GM06990 (cell line): ENCODE measurements around the gene TBC1D13.
"Not testable (repeated sequence)": the region's sequence is repeated elsewhere in the genome, so short reads cannot be mapped to it uniquely, and the experiment has no call there.

Source experiments
- DNase-seq: peaks from one replicate; pipeline ENCODE4 v3.0.0-alpha.2; 2011; ENCODE audit not compliant: insufficient read length; ENCODE audit errors: extremely low read depth
- H3K27me3 ChIP-seq: replicated peaks from 2 replicates; pipeline ENCODE4 v1.6.0; 2011; ENCODE audit warnings: low read length; ENCODE audit not compliant: control insufficient read depth, insufficient read depth
- H3K36me3 ChIP-seq: 2 replicates; pipeline ENCODE4 v1.5.1; 2011; ENCODE audit warnings: low read length; ENCODE audit not compliant: control insufficient read depth, insufficient read depth
- H3K4me3 ChIP-seq: replicated peaks from 2 replicates; pipeline ENCODE4 v1.5.1; 2011; ENCODE audit warnings: low read depth, mild to moderate bottlenecking, control low read depth, low read length
- TF ChIP-seq, protein P1 (sequence below): IDR thresholded peaks from 2 replicates; pipeline ENCODE4 v1.5.1; 2011; ENCODE audit warnings: low read length, control low read depth, mild to moderate bottlenecking, inconsistent platforms; ENCODE audit not compliant: insufficient read depth, poor library complexity, severe bottlenecking

TBC1D13 gene

GRCh38 chr9:128841694-128842492, 54.8 kb downstream of the TBC1D13 start:
- no peak for DNase-seq
- Histone ChIP-seq H3K27me3 (no peaks in the 10 kb centered on the region), H3K4me3 (no peak overlapping the region), H3K36me3 (no peaks in the 10 kb centered on the region; the same call in 1 of the 2 replicates)
- TF ChIP-seq, protein P1, sequence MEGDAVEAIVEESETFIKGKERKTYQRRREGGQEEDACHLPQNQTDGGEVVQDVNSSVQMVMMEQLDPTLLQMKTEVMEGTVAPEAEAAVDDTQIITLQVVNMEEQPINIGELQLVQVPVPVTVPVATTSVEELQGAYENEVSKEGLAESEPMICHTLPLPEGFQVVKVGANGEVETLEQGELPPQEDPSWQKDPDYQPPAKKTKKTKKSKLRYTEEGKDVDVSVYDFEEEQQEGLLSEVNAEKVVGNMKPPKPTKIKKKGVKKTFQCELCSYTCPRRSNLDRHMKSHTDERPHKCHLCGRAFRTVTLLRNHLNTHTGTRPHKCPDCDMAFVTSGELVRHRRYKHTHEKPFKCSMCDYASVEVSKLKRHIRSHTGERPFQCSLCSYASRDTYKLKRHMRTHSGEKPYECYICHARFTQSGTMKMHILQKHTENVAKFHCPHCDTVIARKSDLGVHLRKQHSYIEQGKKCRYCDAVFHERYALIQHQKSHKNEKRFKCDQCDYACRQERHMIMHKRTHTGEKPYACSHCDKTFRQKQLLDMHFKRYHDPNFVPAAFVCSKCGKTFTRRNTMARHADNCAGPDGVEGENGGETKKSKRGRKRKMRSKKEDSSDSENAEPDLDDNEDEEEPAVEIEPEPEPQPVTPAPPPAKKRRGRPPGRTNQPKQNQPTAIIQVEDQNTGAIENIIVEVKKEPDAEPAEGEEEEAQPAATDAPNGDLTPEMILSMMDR, result no peak

- H3K27me3 ChIP-seq, H3K4me3 ChIP-seq, H3K36me3 ChIP-seq, DNase-seq: not testable (repeated sequence)
Observed at GRCh38 chr9:128843171-128843570, 56.1 kb downstream of the TBC1D13 start.

DNA sequence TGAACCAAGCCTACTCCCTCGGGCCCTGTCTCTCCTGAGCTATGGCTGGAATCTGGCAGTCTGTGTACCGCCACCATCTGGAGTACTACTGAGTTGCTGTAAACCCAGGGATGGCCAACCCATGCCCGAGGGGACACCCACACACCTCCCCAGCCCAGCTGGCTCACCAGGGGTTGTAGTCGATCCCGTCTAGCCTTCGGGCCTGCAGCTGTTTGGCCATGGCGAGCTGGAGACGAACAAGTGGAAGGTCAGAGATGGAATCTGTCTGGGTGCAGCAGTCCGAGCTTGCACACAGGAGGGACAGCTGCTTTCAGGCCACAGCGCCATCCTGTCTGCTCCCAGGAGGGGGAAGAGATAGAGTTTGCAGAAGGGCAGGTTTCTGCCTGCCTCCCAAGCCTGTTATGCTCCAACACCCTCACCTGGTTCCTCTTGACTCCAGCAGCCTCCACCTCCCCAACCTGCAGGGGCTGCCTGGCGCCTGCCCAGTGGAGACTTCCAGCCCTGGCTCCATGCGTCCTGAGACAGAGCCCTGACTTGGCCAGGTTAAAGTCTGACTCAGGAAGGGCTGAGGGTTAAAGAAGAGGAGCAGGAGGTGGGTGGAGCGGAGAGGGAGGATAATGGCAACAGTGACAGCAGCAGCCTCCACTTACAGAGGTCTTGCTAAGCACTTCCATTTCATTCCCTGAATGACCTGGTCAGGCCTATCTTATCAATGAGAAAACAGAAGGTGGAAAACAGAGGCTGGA, 58.3 kb downstream of the TBC1D13 start:
- no peak overlapping the region for H3K4me3 ChIP-seq
- H3K27me3 ChIP-seq, result no peaks in the 10 kb centered on the region
- TF ChIP-seq, protein P1, result no peak
- H3K36me3 ChIP-seq, result no peaks in the 10 kb centered on the region
- DNase-seq, result no peak

GRCh38 chr9:128846680-128847030, 59.6 kb downstream of the TBC1D13 start:
- Histone ChIP-seq H3K36me3 (no peaks in the 10 kb centered on the region), H3K27me3 (no peaks in the 10 kb centered on the region), H3K4me3 (no peak overlapping the region)
- TF ChIP-seq, protein P1, result no peak
- DNase-seq, result no peak

DNA sequence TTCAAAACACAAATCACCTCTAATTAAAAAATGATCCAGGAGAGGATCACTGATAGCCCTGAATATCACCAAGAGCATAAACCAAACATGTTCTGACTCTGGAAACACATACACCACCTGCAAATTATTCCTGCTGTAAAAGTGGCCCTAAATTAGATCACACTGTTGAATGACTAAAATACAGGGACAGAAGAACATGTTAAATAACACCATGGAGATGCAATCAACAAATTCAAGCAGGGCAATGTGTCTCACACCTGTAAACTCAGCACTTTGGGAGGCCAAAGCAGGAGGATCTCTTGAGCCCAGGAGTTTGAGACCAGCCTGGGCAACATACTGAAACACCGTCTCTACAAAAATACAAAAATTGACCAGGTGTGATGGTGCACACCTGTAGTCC, 60.8 kb downstream of the TBC1D13 start:
- no peak overlapping the region for H3K4me3 ChIP-seq
- TF ChIP-seq, protein P1, result no peak
- H3K36me3 ChIP-seq, result no peaks in the 10 kb centered on the region
- no peak for DNase-seq
- no peaks in the 10 kb centered on the region for H3K27me3 ChIP-seq

- not testable (repeated sequence) for H3K27me3 ChIP-seq, H3K4me3 ChIP-seq, DNase-seq, H3K36me3 ChIP-seq
Observed at GRCh38 chr9:128851024-128851423, 64.0 kb downstream of the TBC1D13 start.
